ENCODE results near the gene SHB. TPM values are rescaled to one million over a fixed set of nuclear protein-coding genes. Genes with fewer than 3 reads are reported as not detected.

Gene SHB
- total and polyA plus RNA-seq, 2 of the 13 experiments (the other 11 are each of a cell fraction or from before 2014, with no cell fraction given): 19.4 to 20.7 TPM

GRCh38 chr9:37951671-37952449, 117.2 kb downstream of the SHB start (continued):
- TF ChIP-seq ZNF598 (CRISPR knock-in tag; IDR thresholded peaks at IDR 0.05; ENCODE audit: borderline replicate concordance): no peak
- TF ChIP-seq ARID2 (CRISPR knock-in tag; IDR thresholded peaks at IDR 0.05; ENCODE audit: borderline replicate concordance): no peak
- no peak for TF ChIP-seq RAD51 (IDR thresholded peaks at IDR 0.05; ENCODE audit: borderline replicate concordance)
- TF ChIP-seq RXRB (CRISPR knock-in tag; IDR thresholded peaks at IDR 0.05; ENCODE audit: borderline replicate concordance): peak; percentile 90
- TF ChIP-seq MAFG (CRISPR knock-in tag; IDR thresholded peaks at IDR 0.05): no peak
- TF ChIP-seq MEF2D (CRISPR knock-in tag; IDR thresholded peaks at IDR 0.05): peak; percentile 49; the same call in 1 of the 2 replicates
- TF ChIP-seq, protein P1, sequence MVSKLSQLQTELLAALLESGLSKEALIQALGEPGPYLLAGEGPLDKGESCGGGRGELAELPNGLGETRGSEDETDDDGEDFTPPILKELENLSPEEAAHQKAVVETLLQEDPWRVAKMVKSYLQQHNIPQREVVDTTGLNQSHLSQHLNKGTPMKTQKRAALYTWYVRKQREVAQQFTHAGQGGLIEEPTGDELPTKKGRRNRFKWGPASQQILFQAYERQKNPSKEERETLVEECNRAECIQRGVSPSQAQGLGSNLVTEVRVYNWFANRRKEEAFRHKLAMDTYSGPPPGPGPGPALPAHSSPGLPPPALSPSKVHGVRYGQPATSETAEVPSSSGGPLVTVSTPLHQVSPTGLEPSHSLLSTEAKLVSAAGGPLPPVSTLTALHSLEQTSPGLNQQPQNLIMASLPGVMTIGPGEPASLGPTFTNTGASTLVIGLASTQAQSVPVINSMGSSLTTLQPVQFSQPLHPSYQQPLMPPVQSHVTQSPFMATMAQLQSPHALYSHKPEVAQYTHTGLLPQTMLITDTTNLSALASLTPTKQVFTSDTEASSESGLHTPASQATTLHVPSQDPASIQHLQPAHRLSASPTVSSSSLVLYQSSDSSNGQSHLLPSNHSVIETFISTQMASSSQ (IDR thresholded peaks at IDR 0.05; ENCODE audit: low read depth): no peak; the same call in 1 of the 2 replicates
- TF ChIP-seq, protein P1 (CRISPR knock-in tag; IDR thresholded peaks at IDR 0.05; ENCODE audit: borderline replicate concordance): peak; percentile 39; the same call in 1 of the 2 replicates
- TF ChIP-seq, protein P2, sequence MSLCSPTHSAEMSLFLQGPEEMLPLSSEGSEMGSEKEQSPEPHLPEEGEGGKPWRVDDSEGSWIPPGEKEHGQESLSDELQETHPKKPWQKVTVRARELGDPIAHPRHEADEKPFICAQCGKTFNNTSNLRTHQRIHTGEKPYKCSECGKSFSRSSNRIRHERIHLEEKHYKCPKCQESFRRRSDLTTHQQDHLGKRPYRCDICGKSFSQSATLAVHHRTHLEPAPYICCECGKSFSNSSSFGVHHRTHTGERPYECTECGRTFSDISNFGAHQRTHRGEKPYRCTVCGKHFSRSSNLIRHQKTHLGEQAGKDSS (CRISPR knock-in tag; IDR thresholded peaks at IDR 0.05; ENCODE audit: borderline replicate concordance, low read depth): peak; percentile 99
- TF ChIP-seq, protein P3, sequence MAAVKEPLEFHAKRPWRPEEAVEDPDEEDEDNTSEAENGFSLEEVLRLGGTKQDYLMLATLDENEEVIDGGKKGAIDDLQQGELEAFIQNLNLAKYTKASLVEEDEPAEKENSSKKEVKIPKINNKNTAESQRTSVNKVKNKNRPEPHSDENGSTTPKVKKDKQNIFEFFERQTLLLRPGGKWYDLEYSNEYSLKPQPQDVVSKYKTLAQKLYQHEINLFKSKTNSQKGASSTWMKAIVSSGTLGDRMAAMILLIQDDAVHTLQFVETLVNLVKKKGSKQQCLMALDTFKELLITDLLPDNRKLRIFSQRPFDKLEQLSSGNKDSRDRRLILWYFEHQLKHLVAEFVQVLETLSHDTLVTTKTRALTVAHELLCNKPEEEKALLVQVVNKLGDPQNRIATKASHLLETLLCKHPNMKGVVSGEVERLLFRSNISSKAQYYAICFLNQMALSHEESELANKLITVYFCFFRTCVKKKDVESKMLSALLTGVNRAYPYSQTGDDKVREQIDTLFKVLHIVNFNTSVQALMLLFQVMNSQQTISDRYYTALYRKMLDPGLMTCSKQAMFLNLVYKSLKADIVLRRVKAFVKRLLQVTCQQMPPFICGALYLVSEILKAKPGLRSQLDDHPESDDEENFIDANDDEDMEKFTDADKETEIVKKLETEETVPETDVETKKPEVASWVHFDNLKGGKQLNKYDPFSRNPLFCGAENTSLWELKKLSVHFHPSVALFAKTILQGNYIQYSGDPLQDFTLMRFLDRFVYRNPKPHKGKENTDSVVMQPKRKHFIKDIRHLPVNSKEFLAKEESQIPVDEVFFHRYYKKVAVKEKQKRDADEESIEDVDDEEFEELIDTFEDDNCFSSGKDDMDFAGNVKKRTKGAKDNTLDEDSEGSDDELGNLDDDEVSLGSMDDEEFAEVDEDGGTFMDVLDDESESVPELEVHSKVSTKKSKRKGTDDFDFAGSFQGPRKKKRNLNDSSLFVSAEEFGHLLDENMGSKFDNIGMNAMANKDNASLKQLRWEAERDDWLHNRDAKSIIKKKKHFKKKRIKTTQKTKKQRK (IDR thresholded peaks at IDR 0.05; ENCODE audit: low read length): no peak
- 0 out of 2 replicates have a peak, but pooled peaks have one; percentile 36 for TF ChIP-seq HOXA9 (CRISPR knock-in tag; IDR thresholded peaks at IDR 0.05; ENCODE audit: borderline replicate concordance)
- no peak for TF ChIP-seq ZNF704 (CRISPR knock-in tag; IDR thresholded peaks at IDR 0.05; ENCODE audit: borderline replicate concordance)
- TF ChIP-seq GATAD2A (CRISPR knock-in tag; IDR thresholded peaks at IDR 0.05): peak; percentile 42; the same call in 1 of the 2 replicates
- 0 out of 2 replicates have a peak, but pooled peaks have one; percentile 12 for TF ChIP-seq KDM2A (CRISPR knock-in tag; IDR thresholded peaks at IDR 0.05; ENCODE audit: borderline replicate concordance, low read depth)
- peak; percentile 65; the same call in 1 of the 2 replicates for TF ChIP-seq FOXA1 (IDR thresholded peaks at IDR 0.05)
- TF ChIP-seq FOXA1 (CRISPR knock-in tag; IDR thresholded peaks at IDR 0.05): peak; percentile 94
- 0 out of 2 replicates have a peak, but pooled peaks have one; percentile 17 for TF ChIP-seq HNF1B (CRISPR knock-in tag; IDR thresholded peaks at IDR 0.05)

All from HepG2 (cell line).